Measurements from ENCODE around the gene NKTR. TPM values are rescaled to one million over a fixed set of nuclear protein-coding genes. Genes with fewer than 3 reads are reported as not detected.
"Not testable (repeated sequence)": the region's sequence is repeated elsewhere in the genome, so short reads cannot be mapped to it uniquely, and the experiment has no call there.

NKTR gene
- total and polyA plus RNA-seq, 4 experiments from 2014 or later, result 8.9 to 269 (median 140) TPM

- Histone ChIP-seq H3K9me3 (ENCODE audit: control insufficient read depth in 1 of 2, low read length in 2 of 2) (no peaks in the 10 kb centered on the region), H3K27ac (ENCODE audit: low read depth, low read length) (peak overlapping the region; percentile 74), H3K4me1 (ENCODE audit: insufficient read depth, low read length) (peaks cover 34% of the 10 kb centered on the region), H3K4me3 (ENCODE audit: low read length in 2 of 2) (peak overlapping the region; percentile 54 to 70), H3K27me3 (ENCODE audit: insufficient read depth, low read length) (no peaks in the 10 kb centered on the region), H3K36me3 (ENCODE audit: insufficient read depth, low read length) (peaks cover 15% of the 10 kb centered on the region)
- Mint-ChIP-seq H3K4me3 (peak overlapping the region; percentile 96 to 100 (median 98)), H3K9me3 (no peaks in the 10 kb centered on the region), H3K27me3 (no peaks in the 10 kb centered on the region), H3K27ac (peak overlapping the region; percentile 95 to 100 (median 99)), H3K36me3 (peaks cover 19 to 28% of the 10 kb centered on the region in 2 donors), H3K4me1 (peaks cover 18 to 42% (median 31%) of the 10 kb centered on the region in 4 donors)
- intact Hi-C loops (cut with micrococcal nuclease), result loop anchor here (1.0 kb wide), 2 partner anchors 9 kb away; partner anchors contain the start of gene NKTR
- POLR2A ChIA-PET (ENCODE audit: partially characterized antibody), result interaction anchor here (0.7 to 6.5 kb wide), 18 partner anchors 9 to 705 kb away, joined by 3 to 93 read pairs (median 5); partner anchors contain the start of genes NKTR, SEC22C, VIPR1 and ZBTB47
- DNase-seq, result no peak
- CTCF ChIA-PET (ENCODE audit: partially characterized antibody), result interaction anchor here (0.8 to 2.9 kb wide), 7 partner anchors 8 to 89 kb away, joined by 3 to 18 read pairs (median 6); partner anchors contain the start of genes NKTR, SEC22C and VIPR1
Measured at GRCh38 chr3:42590989-42591756, 9.3 kb upstream of the NKTR start.

- peaks cover 19 to 30% of the 10 kb centered on the region in 2 donors for H3K36me3 Mint-ChIP-seq
- peak overlapping the region; percentile 83 to 100 (median 99) for H3K27ac Mint-ChIP-seq
- intact Hi-C loops (cut with micrococcal nuclease), result no loop called here
- Histone ChIP-seq H3K36me3 (ENCODE audit: insufficient read depth, low read length) (peaks cover 15% of the 10 kb centered on the region), H3K27ac (ENCODE audit: low read depth, low read length) (peak overlapping the region; percentile 74), H3K4me1 (ENCODE audit: insufficient read depth, low read length) (peaks cover 34% of the 10 kb centered on the region), H3K9me3 (ENCODE audit: control insufficient read depth in 1 of 2, low read length in 2 of 2) (no peaks in the 10 kb centered on the region), H3K27me3 (ENCODE audit: insufficient read depth, low read length) (no peaks in the 10 kb centered on the region), H3K4me3 (ENCODE audit: low read length in 2 of 2) (peak overlapping the region; percentile 54 to 70)
- ChIA-PET POLR2A (ENCODE audit: partially characterized antibody) (interaction anchor here (0.9 to 6.5 kb wide), 8 partner anchors 10 to 90 kb away, joined by 3 to 93 read pairs (median 8); partner anchors contain the start of genes NKTR, SEC22C and VIPR1), CTCF (ENCODE audit: partially characterized antibody) (interaction anchor here (0.8 to 2.4 kb wide), 4 partner anchors 9 to 90 kb away, joined by 3 to 8 read pairs (median 3); partner anchors contain the start of genes NKTR and VIPR1)
- H3K4me3 Mint-ChIP-seq, result peak overlapping the region; percentile 68 to 98 (median 76)
- no peaks in the 10 kb centered on the region for H3K9me3 Mint-ChIP-seq
- no peaks in the 10 kb centered on the region for H3K27me3 Mint-ChIP-seq
- peaks cover 18 to 42% (median 31%) of the 10 kb centered on the region in 4 donors for H3K4me1 Mint-ChIP-seq
- no peak for DNase-seq
Measured at GRCh38 chr3:42591811-42592210, 8.7 kb upstream of the NKTR start.

GRCh38 chr3:42593635-42594034 lies 6.9 kb upstream of the NKTR start:
- peak overlapping the region in 2 of 8 donors; percentile 0 to 52 for H3K4me3 Mint-ChIP-seq
- Histone ChIP-seq H3K36me3 (ENCODE audit: insufficient read depth, low read length) (peaks cover 15% of the 10 kb centered on the region), H3K4me3 (ENCODE audit: low read length in 2 of 2) (no peak overlapping the region), H3K27me3 (ENCODE audit: insufficient read depth, low read length) (no peaks in the 10 kb centered on the region), H3K9me3 (ENCODE audit: control insufficient read depth in 1 of 2, low read length in 2 of 2) (no peaks in the 10 kb centered on the region), H3K27ac (ENCODE audit: low read depth, low read length) (no peak overlapping the region), H3K4me1 (ENCODE audit: insufficient read depth, low read length) (peaks cover 34% of the 10 kb centered on the region)
- CTCF ChIA-PET (ENCODE audit: partially characterized antibody), result interaction anchor here (0.8 to 1.8 kb wide), 3 partner anchors 20 to 58 kb away, joined by 3 to 5 read pairs (median 4); no protein-coding TSS in a partner anchor
- POLR2A ChIA-PET (ENCODE audit: partially characterized antibody), result interaction anchor here (1.2 to 6.5 kb wide), 4 partner anchors 8 to 12 kb away, joined by 3 to 93 read pairs (median 6); partner anchors contain the start of genes NKTR and SEC22C
- intact Hi-C loops (cut with micrococcal nuclease), result no loop called here
- H3K9me3 Mint-ChIP-seq, result no peaks in the 10 kb centered on the region
- H3K36me3 Mint-ChIP-seq, result peaks cover 19 to 31% of the 10 kb centered on the region in 2 donors
- H3K27ac Mint-ChIP-seq, result peak overlapping the region in 5 of 7 donors; percentile 3 to 64 (median 36)
- H3K27me3 Mint-ChIP-seq, result no peaks in the 10 kb centered on the region
- DNase-seq, result no peak
- peaks cover 20 to 47% (median 34%) of the 10 kb centered on the region in 4 donors for H3K4me1 Mint-ChIP-seq

- Histone ChIP-seq H3K4me1 (ENCODE audit: insufficient read depth, low read length) (peaks cover 31% of the 10 kb centered on the region), H3K27ac (ENCODE audit: low read depth, low read length) (no peak overlapping the region), H3K9me3 (ENCODE audit: control insufficient read depth in 1 of 2, low read length in 2 of 2) (no peaks in the 10 kb centered on the region), H3K27me3 (ENCODE audit: insufficient read depth, low read length) (no peaks in the 10 kb centered on the region), H3K36me3 (ENCODE audit: insufficient read depth, low read length) (peaks cover 15% of the 10 kb centered on the region), H3K4me3 (ENCODE audit: low read length in 2 of 2) (no peak overlapping the region)
- DNase-seq, result no peak
- H3K4me1 Mint-ChIP-seq, result peaks cover 24 to 45% (median 36%) of the 10 kb centered on the region in 4 donors
- intact Hi-C loops (cut with micrococcal nuclease), result no loop called here
- peaks cover 19 to 36% of the 10 kb centered on the region in 2 donors for H3K36me3 Mint-ChIP-seq
- no peaks in the 10 kb centered on the region for H3K27me3 Mint-ChIP-seq
- H3K27ac Mint-ChIP-seq, result peak overlapping the region in 1 of 7 donors; percentile 81
- ChIA-PET CTCF (ENCODE audit: partially characterized antibody) (no interaction called here), POLR2A (ENCODE audit: partially characterized antibody) (no interaction called here)
- no peak overlapping the region for H3K4me3 Mint-ChIP-seq
- H3K9me3 Mint-ChIP-seq, result no peaks in the 10 kb centered on the region
Measured at GRCh38 chr3:42595682-42596081, 4.8 kb upstream of the NKTR start.

- Mint-ChIP-seq H3K4me3 (peak overlapping the region in 1 of 8 donors; percentile 49), H3K36me3 (peaks cover 19 to 40% of the 10 kb centered on the region in 2 donors), H3K27ac (peak overlapping the region in 1 of 7 donors; percentile 13)
Measured at GRCh38 chr3:42597098-42597497, 3.4 kb upstream of the NKTR start.

GRCh38 chr3:42600958-42601675 lies 631 bp downstream of the NKTR start:
- H3K4me3 ChIP-seq (ENCODE audit: low read length in 2 of 2), result peak overlapping the region; percentile 76 to 88
- Mint-ChIP-seq H3K4me1 (peaks cover 33 to 57% (median 43%) of the 10 kb centered on the region in 4 donors), H3K4me3 (peak overlapping the region; percentile 91 to 96 (median 94)), H3K27ac (peak overlapping the region; percentile 80 to 99 (median 93)), H3K27me3 (no peaks in the 10 kb centered on the region), H3K9me3 (peaks cover 0 to 9% (median 4%) of the 10 kb centered on the region in 8 donors), H3K36me3 (peaks cover 22 to 35% of the 10 kb centered on the region in 2 donors)
- CTCF ChIA-PET (ENCODE audit: partially characterized antibody), result interaction anchor here (1.0 to 3.9 kb wide), 10 partner anchors 8 to 144 kb away, joined by 3 to 21 read pairs (median 3); partner anchors contain the start of genes SEC22C and SS18L2
- H3K4me1 ChIP-seq (ENCODE audit: insufficient read depth, low read length), result peaks cover 46% of the 10 kb centered on the region
- POLR2A ChIA-PET (ENCODE audit: partially characterized antibody), result interaction anchor here (0.9 to 3.6 kb wide), 22 partner anchors 9 to 1090 kb away, joined by 3 to 93 read pairs (median 6); partner anchors contain the start of genes ABHD5, SEC22C, SS18L2 and VIPR1
- no peaks in the 10 kb centered on the region for H3K27me3 ChIP-seq (ENCODE audit: insufficient read depth, low read length)
- peak overlapping the region; percentile 85 for H3K27ac ChIP-seq (ENCODE audit: low read depth, low read length)
- no peaks in the 10 kb centered on the region for H3K9me3 ChIP-seq (ENCODE audit: control insufficient read depth in 1 of 2, low read length in 2 of 2)
- H3K36me3 ChIP-seq (ENCODE audit: insufficient read depth, low read length), result no peaks in the 10 kb centered on the region
- peak in 4 of 5 donors; percentile 42 to 72 (median 50) for DNase-seq
- intact Hi-C loops (cut with micrococcal nuclease), result loop anchor here (1.0 to 5.0 kb wide), 6 partner anchors 10 to 639 kb away; partner anchors contain the start of genes SS18L2, ULK4 and VIPR1

More at GRCh38 chr3:42597098-42597497, 3.4 kb upstream of the NKTR start:
- H3K36me3 ChIP-seq (ENCODE audit: insufficient read depth, low read length), result peaks cover 15% of the 10 kb centered on the region
- DNase-seq; H3K27me3 Mint-ChIP-seq; H3K9me3 Mint-ChIP-seq; H3K27ac ChIP-seq (ENCODE audit: low read depth, low read length); H3K27me3 ChIP-seq (ENCODE audit: insufficient read depth, low read length); intact Hi-C loops (cut with micrococcal nuclease); H3K4me3 ChIP-seq (ENCODE audit: low read length in 2 of 2); H3K9me3 ChIP-seq (ENCODE audit: control insufficient read depth in 1 of 2, low read length in 2 of 2): not testable (repeated sequence)
- peaks cover 31% of the 10 kb centered on the region for H3K4me1 ChIP-seq (ENCODE audit: insufficient read depth, low read length)
- H3K4me1 Mint-ChIP-seq, result peaks cover 26 to 40% (median 34%) of the 10 kb centered on the region in 4 donors
- ChIA-PET CTCF (ENCODE audit: partially characterized antibody) (interaction anchor here (0.9 kb wide), 2 partner anchors 8 to 18 kb away, joined by 3 read pairs; no protein-coding TSS in a partner anchor), POLR2A (ENCODE audit: partially characterized antibody) (interaction anchor here (2.3 kb wide), 1 partner anchor 14 kb away, joined by 13 read pairs; the partner anchor contains the start of gene SEC22C)
